Measurements from ENCODE around the gene ASIC1.

Gene ASIC1

GRCh38 chr12:50051101-50051806 lies 6.1 kb upstream of the ASIC1 start:
- Histone ChIP-seq H3K9me3 (ENCODE audit: insufficient read depth, low read length) (no peaks in the 10 kb centered on the region), H3K27ac (ENCODE audit: low read depth, low read length) (no peak overlapping the region), H2AFZ (ENCODE audit: low read depth, low read length, severe bottlenecking) (no peak overlapping the region), H3K4me2 (ENCODE audit: low read depth, low read length, poor library complexity, severe bottlenecking) (no peak overlapping the region), H3F3A (ENCODE audit: insufficient read depth) (no peaks in the 10 kb centered on the region), H3K9me2 (replicated peaks; ENCODE audit: insufficient read depth, low read length) (no peaks in the 10 kb centered on the region), H3K79me2 (ENCODE audit: insufficient read depth, low read length) (no peaks in the 10 kb centered on the region), H4K20me1 (ENCODE audit: low read depth, low read length) (no peaks in the 10 kb centered on the region), H3K27me3 (ENCODE audit: low read length) (no peaks in the 10 kb centered on the region), H3K36me3 (ENCODE audit: low read length) (no peaks in the 10 kb centered on the region), H3K4me3 (ENCODE audit: insufficient read depth, low read length, poor library complexity, severe bottlenecking) (no peak overlapping the region), H3K9ac (ENCODE audit: low read length) (no peak overlapping the region)
- TF ChIP-seq, protein P1, sequence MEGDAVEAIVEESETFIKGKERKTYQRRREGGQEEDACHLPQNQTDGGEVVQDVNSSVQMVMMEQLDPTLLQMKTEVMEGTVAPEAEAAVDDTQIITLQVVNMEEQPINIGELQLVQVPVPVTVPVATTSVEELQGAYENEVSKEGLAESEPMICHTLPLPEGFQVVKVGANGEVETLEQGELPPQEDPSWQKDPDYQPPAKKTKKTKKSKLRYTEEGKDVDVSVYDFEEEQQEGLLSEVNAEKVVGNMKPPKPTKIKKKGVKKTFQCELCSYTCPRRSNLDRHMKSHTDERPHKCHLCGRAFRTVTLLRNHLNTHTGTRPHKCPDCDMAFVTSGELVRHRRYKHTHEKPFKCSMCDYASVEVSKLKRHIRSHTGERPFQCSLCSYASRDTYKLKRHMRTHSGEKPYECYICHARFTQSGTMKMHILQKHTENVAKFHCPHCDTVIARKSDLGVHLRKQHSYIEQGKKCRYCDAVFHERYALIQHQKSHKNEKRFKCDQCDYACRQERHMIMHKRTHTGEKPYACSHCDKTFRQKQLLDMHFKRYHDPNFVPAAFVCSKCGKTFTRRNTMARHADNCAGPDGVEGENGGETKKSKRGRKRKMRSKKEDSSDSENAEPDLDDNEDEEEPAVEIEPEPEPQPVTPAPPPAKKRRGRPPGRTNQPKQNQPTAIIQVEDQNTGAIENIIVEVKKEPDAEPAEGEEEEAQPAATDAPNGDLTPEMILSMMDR (IDR thresholded peaks at IDR 0.05; ENCODE audit: insufficient read depth, low read length, poor library complexity, severe bottlenecking) = no peak
- no peak for TF ChIP-seq EZH2phosphoT487 (conservative IDR thresholded peaks at IDR 0.05; ENCODE audit: low read length)

- no peaks in the 10 kb centered on the region for H3K79me2 ChIP-seq (ENCODE audit: insufficient read depth, low read length)
- no peaks in the 10 kb centered on the region for H3K27me3 ChIP-seq (ENCODE audit: low read length)
- H3K4me2 ChIP-seq (ENCODE audit: low read depth, low read length, poor library complexity, severe bottlenecking) = no peak overlapping the region
These were observed 4.9 kb upstream of the ASIC1 start for GRCh38 chr12:50052544-50052943.

DNA sequence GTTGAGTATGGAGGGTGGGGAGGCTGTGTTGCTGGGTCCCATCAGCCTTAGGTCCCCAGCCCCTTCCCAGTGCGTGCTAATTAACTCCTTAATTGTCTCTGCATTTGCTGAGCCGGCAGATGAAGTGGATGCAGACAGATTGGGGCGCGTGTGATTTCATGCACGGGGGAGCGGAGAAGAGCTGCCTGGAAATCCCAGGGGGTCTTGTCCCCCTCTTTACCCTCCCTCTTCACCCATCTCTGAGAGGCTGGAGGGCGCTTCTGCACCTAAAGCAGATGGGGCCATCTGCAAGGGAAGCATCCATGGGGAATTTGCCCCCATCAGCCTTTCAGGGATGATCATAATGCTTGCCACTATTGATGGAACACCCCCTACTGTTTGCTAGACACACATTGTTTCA lies 4.4 kb upstream of the ASIC1 start:
- no peak for TF ChIP-seq EZH2phosphoT487 (conservative IDR thresholded peaks at IDR 0.05; ENCODE audit: low read length)
- TF ChIP-seq, protein P1 (IDR thresholded peaks at IDR 0.05; ENCODE audit: insufficient read depth, low read length, poor library complexity, severe bottlenecking) = no peak
- no peaks in the 10 kb centered on the region for H3K27me3 ChIP-seq (ENCODE audit: low read length)
- H2AFZ ChIP-seq (ENCODE audit: low read depth, low read length, severe bottlenecking) = no peak overlapping the region
- no peaks in the 10 kb centered on the region for H4K20me1 ChIP-seq (ENCODE audit: low read depth, low read length)
- H3K4me2 ChIP-seq (ENCODE audit: low read depth, low read length, poor library complexity, severe bottlenecking) = no peak overlapping the region
- H3K27ac ChIP-seq (ENCODE audit: low read depth, low read length) = no peak overlapping the region
- H3K36me3 ChIP-seq (ENCODE audit: low read length) = no peaks in the 10 kb centered on the region
- no peaks in the 10 kb centered on the region for H3F3A ChIP-seq (ENCODE audit: insufficient read depth)
- H3K4me3 ChIP-seq (ENCODE audit: insufficient read depth, low read length, poor library complexity, severe bottlenecking) = no peak overlapping the region
- H3K9ac ChIP-seq (ENCODE audit: low read length) = no peak overlapping the region
- no peaks in the 10 kb centered on the region for H3K79me2 ChIP-seq (ENCODE audit: insufficient read depth, low read length)
- no peaks in the 10 kb centered on the region for H3K9me3 ChIP-seq (ENCODE audit: insufficient read depth, low read length)
- no peaks in the 10 kb centered on the region for H3K9me2 ChIP-seq (replicated peaks; ENCODE audit: insufficient read depth, low read length)

More at GRCh38 chr12:50052544-50052943, 4.9 kb upstream of the ASIC1 start:
- TF ChIP-seq, protein P1 (IDR thresholded peaks at IDR 0.05; ENCODE audit: insufficient read depth, low read length, poor library complexity, severe bottlenecking) = no peak
- TF ChIP-seq EZH2phosphoT487 (conservative IDR thresholded peaks at IDR 0.05; ENCODE audit: low read length) = no peak
- no peak overlapping the region for H3K4me3 ChIP-seq (ENCODE audit: insufficient read depth, low read length, poor library complexity, severe bottlenecking)
- H3F3A ChIP-seq (ENCODE audit: insufficient read depth) = no peaks in the 10 kb centered on the region
- no peaks in the 10 kb centered on the region for H3K36me3 ChIP-seq (ENCODE audit: low read length)
- H3K9ac ChIP-seq (ENCODE audit: low read length) = no peak overlapping the region
- H3K9me2 ChIP-seq (replicated peaks; ENCODE audit: insufficient read depth, low read length) = no peaks in the 10 kb centered on the region
- no peaks in the 10 kb centered on the region for H3K9me3 ChIP-seq (ENCODE audit: insufficient read depth, low read length)
- H4K20me1 ChIP-seq (ENCODE audit: low read depth, low read length) = no peaks in the 10 kb centered on the region
- no peak overlapping the region for H2AFZ ChIP-seq (ENCODE audit: low read depth, low read length, severe bottlenecking)
- H3K27ac ChIP-seq (ENCODE audit: low read depth, low read length) = no peak overlapping the region

Data from SU-DHL-6 (cell line).